ENCODE data around the gene PPP4R4. TPM values are rescaled to one million over a fixed set of nuclear protein-coding genes. Genes with fewer than 3 reads are reported as not detected.
"Not testable (repeated sequence)": the region's sequence is repeated elsewhere in the genome, so short reads cannot be mapped to it uniquely, and the experiment has no call there.

Gene PPP4R4
- total RNA-seq, 1 experiment from 2014 or later: 0.36 TPM

GRCh38 chr14:94276898-94277561, 102.9 kb downstream of the PPP4R4 start:
- peak; percentile 3 for DNase-seq (ENCODE audit: low read depth)

- DNase-seq (ENCODE audit: low read depth): no peak
Measured at GRCh38 chr14:94278731-94279130, 104.6 kb downstream of the PPP4R4 start.

- no peak for DNase-seq (ENCODE audit: low read depth)
Measured at GRCh38 chr14:94282991-94283723, 109.0 kb downstream of the PPP4R4 start.

- no peak for DNase-seq (ENCODE audit: low read depth)
Measured at GRCh38 chr14:94284221-94284620, 110.1 kb downstream of the PPP4R4 start.

- DNase-seq (ENCODE audit: low read depth): no peak
Measured at GRCh38 chr14:94285158-94285557, 111.0 kb downstream of the PPP4R4 start.

- DNase-seq (ENCODE audit: low read depth): no peak
Measured at GRCh38 chr14:94288610-94289465, 114.7 kb downstream of the PPP4R4 start.

GRCh38 chr14:94290197-94290596, 116.1 kb downstream of the PPP4R4 start:
- DNase-seq (ENCODE audit: low read depth): no peak

- no peak for DNase-seq (ENCODE audit: low read depth)
Measured at GRCh38 chr14:94291159-94291905, 117.2 kb downstream of the PPP4R4 start.

- no peak for DNase-seq (ENCODE audit: low read depth)
Measured at GRCh38 chr14:94291906-94292525, 117.9 kb downstream of the PPP4R4 start.

- no peak for DNase-seq (ENCODE audit: low read depth)
Measured at GRCh38 chr14:94292526-94292871, 118.4 kb downstream of the PPP4R4 start.

- no peak for DNase-seq (ENCODE audit: low read depth)
Measured at GRCh38 chr14:94292872-94293577, 118.9 kb downstream of the PPP4R4 start, which contains the start of gene SERPINA10. SERPINA10 (minus strand) TSS chr14:94293268; CDS start chr14:94290593, 2,675 bp downstream.

- DNase-seq (ENCODE audit: low read depth): no peak
Measured at GRCh38 chr14:94293578-94293924, 119.4 kb downstream of the PPP4R4 start.

GRCh38 chr14:94295360-94296180, 121.4 kb downstream of the PPP4R4 start:
- no peak for DNase-seq (ENCODE audit: low read depth)

- not testable (repeated sequence) for DNase-seq (ENCODE audit: low read depth)
Measured at GRCh38 chr14:94296181-94296545, 122.0 kb downstream of the PPP4R4 start.

GRCh38 chr14:94298130-94298529, 124.0 kb downstream of the PPP4R4 start:
- DNase-seq (ENCODE audit: low read depth): no peak

GRCh38 chr14:94303111-94303510, 129.0 kb downstream of the PPP4R4 start:
- no peak for DNase-seq (ENCODE audit: low read depth)

GRCh38 chr14:94304243-94304642, 130.1 kb downstream of the PPP4R4 start:
- no peak for DNase-seq (ENCODE audit: low read depth)

- no peak for DNase-seq (ENCODE audit: low read depth)
Measured at GRCh38 chr14:94305620-94306019, 131.5 kb downstream of the PPP4R4 start.

- no peak for DNase-seq (ENCODE audit: low read depth)
Measured at GRCh38 chr14:94306047-94306978, 132.2 kb downstream of the PPP4R4 start.
